Activated T-cell treated with anti-CD3 and anti-CD28 coated beads, Interleukin-2, amount 50 U/mL, for 48 hours (primary cell): Measurements from ENCODE around the gene ST8SIA5.
A peak's percentile ranks its signal among the peaks of the same experiment; 100 is the strongest.

ENCODE experiments used
- DNase-seq, 2 experiments: peaks; one replicate each; pipeline ENCODE4 v3.0.0-alpha.2; 2020

Gene ST8SIA5

DNA sequence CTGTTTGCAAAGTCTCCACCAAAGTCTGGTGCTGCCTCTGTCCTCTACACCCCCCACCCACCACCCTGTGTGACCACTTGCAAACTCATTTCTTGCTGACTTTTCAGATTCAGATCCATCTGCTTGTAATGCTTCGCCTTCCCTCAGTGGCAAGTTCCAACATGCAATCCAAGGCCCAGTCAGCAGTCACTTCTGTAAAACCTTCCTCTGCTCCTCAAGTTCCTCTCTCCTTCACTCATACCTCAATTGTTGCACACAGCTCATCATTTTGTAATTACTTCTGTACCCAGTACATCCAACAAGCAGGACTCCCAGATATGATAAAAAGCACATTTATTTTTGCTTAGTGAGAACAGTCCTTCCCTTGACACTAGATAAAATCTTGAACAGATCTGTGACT, 93.3 kb downstream of the ST8SIA5 start:
- DNase-seq = no peak

DNA sequence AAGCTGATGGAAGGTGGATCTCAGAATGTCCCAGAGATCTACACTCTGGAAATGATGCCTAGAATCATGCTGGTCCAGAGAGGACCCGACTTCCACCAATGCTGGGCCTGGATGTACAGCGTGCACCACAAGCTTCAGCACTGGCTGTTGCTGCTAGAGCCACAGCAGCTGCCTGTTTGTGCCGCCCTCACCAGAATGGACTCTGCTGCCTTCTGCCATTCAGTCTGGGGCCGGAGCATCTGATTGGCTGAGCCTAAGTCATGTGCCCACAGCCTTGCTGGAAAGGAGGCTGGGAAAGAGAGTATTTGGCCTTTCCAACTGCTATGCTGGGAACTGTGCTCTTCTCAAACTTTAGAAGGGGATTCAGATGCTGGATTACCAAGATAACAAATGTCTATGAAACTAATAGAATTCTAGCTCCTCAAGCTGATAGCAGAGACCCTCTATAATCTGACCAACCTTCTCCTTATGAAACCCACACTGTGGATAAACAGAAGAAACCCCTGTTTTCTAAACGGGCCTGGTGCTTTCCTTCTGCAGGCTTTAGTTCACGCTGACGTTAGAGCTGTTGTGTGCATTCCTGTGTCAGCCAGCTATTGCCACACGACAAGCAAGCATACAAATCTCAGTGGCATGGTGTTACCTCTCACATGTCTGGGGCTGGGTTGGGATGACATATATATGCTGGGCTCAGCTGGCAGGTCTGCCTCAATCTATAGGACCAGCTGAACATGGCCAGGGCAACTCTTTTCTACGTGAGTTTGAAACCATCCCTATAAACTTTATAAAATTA, 95.7 kb downstream of the ST8SIA5 start:
- DNase-seq = no peak

DNA sequence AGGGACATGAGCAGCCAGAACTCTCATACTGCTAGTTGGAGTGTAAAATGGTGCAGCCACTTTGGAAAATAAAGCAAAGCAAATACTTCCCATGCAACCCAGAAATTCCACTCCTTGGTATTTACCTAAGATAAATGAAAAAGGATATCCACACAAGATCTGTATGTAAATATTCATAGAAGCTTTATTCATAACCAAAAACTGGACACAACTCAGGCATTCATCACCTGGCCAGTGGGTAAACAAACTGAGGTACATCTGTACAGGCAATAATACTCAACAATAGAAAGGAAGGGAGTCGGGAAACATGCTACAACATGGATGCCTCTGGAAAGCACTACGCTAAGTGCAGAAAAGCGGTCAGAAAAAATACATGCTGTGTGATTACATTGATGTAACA, 97.4 kb downstream of the ST8SIA5 start:
- DNase-seq = no peak

DNA sequence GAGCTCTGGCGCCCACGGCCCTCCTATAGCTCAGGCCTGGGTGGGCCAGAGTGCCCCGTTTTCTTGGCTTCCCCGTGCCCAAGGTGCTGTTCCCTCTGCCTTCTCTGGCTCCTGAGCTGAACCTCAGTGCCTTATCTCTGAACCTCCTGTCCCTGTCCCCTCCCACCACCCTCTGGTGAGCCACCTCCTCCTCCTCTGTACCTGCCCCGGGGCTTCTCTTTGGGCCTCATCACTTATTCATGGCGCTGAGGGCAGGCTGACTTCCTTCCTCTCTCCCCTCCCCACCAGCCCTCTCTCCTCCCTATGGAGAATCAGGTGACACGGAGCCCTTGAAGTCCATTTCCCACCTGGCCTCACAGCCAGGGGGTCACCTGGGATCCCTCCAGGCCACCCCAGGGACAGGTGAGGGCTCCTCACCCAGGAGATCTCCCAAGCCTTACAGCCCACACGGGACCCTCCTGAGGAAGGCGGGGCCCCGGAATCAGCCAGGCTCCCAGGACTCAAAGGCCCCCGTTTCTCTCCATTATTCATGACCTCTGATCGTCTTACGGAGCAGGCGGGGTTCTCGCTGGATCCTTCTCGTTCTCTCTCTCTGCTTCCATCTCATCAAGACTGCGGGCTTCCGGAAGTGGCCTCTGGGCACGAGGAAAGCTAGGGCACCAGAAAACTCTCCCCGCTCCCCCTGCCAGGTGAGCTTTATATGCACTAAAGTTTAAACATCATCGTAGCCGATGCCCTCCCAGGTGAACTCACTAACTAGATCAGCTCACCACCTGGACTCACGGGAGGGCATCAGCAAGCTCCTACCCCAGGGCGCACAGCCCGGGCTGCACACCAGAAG, 99.5 kb downstream of the ST8SIA5 start, which contains the start of gene LOXHD1:
LOXHD1 (minus strand) TSS at position 106 of the 841 bp plus-strand sequence. CDS start 187 bp downstream, outside the sequence.
- DNase-seq = no peak

DNA sequence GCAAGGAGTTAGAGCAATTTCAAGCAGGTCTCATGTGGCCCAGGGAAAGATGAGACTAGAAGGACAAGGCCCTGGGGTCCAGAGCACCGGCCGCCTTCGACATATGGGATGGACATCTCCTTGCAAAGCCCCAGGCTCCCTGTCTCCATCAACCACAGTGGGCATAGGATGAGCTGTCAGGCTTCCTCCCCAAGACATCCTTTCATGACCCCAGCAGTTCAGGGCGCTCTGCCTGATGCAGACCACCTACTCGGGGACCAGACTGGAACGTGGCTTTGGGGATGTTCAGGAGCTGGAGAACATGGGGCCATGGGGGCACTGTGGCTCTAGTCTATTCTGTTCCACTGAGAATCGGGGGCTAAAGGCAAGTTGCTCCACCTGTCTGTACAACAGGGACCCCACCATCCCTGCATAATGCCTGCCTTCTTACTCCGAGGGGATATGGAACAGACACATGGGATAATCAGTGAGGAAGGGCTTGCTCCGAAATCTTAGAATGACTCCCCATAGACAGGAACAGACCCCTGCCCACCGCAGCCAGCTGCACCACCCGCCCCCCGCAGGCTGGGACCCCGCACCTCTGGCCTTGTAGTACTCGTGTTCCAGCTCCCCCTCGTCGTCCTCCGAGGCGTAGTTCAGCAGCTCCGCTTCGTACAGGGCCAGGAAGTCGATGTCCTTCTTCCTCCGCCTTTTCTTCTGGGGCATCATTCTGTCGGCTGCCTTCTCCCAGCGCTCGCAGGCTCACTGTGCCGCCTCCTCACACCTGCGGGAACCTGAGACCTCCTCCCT, 100.3 kb downstream of the ST8SIA5 start:
- no peak for DNase-seq

DNA sequence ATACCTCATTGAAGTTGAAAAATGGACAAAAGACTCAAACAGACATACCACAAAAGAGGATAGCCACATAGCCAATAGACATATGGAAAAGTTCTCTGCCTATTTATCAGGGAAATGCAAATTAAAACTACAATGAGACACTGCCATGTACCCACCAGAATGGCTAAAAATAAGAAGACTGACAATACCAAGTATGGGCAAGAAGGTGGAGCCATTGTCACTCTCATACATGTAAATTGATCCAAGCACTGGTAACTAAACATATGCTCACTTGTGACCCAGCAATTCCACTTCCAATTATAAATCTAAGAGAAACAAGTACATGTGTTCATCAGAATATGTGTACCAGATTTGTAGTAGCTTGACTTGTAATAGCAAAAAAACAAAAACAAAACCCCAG, 104.5 kb downstream of the ST8SIA5 start:
- DNase-seq = no peak

DNA sequence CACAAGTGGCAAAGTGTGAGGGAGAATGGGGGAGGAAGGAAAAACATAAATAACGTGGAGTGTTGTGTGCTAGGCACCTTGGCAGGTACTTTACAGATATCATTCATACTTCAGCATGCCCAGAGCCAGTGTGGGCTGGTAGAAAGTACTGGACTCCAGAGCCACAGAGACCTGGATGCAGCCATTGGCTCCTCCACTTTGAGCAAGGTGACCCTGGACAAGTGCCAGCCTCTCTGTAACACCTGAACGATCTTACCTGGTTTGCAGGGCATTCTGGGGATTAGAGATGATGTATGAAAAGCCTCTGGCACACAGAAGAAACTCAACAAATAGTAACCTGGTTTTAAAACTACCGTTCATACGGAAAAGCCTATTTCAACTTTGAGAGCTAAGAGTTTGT, 106.2 kb downstream of the ST8SIA5 start:
- no peak for DNase-seq

DNA sequence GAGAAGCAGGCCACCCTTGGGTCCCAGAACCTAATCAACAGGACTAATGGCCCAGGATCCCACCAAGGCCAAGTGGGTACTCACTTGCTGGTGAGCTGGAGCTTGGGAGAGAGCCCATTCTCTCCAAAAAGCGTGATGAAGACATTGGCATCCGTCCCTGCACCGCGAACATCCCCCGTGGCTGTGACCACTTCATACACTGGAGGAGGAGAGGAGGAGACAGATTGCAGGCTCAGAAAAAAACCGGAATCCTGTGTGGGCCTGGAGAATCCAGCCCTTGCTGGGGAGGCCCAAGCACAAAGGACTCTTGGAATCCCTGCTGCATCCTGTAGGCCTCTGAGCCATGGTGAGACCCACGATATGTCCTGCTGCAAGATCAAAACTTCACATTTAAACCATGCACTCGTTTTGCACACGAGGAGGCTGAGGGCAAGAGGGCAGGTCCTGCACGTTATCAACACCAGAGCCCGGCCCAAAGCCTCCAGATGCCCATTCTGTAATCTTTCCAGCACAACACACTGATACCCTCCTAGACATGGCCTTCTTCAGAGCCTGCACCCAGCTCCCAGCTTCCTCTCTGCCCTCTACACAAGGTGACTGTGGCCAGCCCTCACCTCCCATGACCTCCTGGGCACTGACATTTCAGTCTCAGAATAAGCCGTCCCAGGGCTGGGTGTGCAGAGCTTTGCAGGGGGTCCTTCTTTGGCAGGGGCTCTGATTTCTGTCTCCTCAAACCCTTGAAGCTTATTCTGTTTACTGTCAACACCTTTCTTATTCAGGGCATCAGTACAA, 107.6 kb downstream of the ST8SIA5 start:
- no peak for DNase-seq

DNA sequence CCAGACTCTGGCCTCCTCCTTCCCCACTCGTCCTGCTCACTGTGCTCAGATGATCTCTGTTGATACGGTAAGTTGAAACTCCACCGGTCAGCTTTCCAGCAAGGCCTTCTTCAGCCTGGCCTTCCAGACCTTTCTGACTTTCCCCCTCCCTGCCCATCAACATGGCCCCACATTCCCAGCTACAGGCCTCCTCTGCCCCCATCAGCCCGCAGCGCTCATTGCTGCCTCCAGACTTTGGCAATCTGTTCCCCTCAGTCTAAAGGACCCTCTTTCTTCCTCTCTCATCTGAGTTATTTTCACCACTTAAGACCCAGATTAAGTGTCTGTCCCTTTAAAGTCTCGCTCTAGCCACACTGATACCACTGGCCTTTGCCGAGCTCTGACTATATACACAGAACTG, 110.4 kb downstream of the ST8SIA5 start:
- no peak for DNase-seq

DNA sequence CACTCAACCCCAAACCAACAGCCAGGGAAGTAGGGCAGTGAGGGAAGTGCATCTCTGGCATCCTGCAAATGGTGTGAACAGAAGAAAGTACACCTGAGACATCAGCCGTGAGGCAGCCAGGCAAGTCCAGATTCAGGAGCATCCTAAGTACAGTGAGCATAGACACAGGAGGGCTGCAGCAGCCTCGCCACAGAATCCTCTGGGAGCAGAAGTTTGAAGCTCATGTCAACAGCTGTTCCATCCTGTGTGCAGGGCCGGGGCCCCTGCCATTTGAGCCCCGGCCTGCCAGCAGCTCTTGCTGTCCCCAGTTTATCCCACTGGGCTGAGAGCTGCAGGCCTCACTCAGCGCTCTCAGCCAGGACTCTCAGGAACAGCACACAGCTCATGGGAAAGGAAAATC, 114.3 kb downstream of the ST8SIA5 start:
- DNase-seq = no peak

DNA sequence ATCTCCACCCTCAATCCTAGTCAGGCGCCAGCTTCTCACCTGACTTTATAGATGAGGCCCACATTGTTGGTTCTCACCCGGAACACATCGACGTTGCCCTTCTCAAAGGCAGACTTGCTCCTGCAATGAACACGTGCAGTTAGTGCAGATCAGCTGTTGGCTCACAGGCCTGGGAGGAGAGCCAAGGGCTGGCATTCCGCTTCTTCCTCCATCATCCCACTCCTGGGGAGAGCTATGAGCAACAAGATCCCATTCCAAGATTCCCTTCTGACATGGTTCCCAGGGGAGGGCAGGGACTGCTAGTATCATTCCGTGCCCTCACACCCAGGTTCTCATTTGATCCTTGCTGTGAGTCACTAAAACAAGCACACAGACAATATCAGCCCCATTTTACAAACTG, 114.9 kb downstream of the ST8SIA5 start:
- no peak for DNase-seq

DNA sequence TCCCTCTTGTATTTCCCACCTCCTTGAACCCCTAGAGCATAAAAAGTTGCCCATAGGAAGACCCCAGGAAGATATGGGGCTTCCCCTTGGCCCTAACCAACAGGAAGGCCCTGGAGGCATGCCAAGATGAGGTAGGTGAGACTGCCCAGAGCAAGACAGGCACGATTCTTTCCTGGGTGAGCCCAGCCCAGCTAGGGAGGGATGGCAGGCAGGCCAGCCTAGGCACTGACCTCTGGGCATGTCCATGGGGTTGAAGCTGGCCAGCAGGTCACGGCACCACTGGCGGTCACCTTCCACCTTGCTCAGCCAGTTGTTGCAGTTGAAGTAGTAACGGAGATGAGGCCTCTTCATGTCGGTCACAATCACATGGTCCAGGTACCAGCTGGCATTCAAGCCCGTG, 117.5 kb downstream of the ST8SIA5 start:
- DNase-seq = no peak

DNA sequence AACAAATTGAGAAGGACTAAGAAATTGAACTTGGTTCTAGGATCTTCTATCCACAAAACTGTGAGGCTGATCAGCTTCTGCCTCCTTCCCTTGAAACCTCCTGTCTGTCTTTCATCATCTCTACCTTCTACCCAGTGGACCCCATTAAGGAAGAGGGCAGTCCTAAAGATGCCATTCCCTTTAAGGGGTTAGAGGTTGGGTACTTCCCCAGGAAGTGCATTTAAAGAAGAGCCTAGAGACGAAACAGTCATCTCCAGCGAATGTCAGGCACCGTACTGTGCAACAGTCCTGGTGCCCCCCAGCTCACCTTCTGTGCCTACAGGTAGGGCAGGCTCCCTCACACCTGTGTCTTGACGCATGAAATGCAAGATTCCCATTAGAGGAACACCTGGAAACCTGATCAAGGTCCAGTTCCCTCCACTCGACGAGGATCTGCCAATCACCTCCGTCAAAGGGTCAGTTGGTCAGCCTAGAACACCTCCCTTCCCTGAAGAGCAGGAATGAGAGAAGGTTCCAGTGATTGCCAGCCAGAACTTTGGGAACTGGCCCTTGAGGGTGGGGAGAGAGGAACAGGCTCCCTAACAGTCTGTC, 120.7 kb downstream of the ST8SIA5 start:
- no peak for DNase-seq

DNA sequence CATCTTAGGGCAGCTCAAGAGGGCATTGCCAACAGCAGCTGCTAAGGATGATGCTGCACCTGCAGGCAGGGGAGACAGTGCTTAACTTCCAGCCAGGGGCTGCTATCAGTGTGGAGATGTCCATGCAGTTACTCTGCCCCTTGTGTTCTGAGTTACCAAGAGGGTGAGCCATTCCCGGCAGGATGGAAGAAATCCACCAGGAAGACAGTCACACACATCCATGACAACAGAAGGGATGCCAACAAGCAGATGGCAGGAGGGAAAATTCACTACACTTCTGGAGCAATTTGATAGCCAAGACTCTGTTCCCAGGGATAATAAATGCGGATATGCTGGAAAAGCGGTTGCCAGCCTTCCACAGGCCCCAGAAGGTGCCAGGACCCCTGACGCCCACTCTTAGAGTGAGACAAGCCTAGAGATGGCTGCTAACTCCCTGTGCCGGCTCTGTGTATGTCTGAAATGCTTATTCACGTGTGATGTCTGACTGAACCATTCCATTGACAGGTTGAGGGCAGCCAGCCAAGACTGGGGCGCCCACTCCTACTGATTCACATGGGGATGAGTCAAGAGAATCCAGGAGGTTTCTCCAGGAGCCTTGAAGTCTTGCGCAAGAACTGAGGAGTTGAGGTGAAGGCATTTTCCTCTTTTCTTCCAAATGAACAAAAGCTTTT, 124.3 kb downstream of the ST8SIA5 start:
- DNase-seq = no peak

DNA sequence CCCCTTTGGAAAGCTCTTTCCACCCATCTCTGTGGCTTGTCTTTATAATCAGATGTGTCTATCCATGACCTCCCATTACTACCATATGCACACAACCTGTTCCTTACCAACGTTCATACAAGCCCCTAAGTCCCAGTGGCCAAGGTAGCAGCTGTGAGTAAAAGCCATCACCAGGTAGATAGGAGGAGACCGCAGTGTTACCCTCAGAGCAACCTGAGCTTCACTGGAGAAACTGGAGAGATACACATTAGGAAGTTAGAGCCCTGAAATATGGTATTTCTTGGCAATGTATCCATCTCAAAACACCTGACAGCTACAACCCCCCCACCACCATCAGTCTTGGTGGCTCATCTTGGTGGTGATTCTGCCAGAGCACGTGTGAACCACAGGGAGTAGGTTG, 125.9 kb downstream of the ST8SIA5 start:
- no peak for DNase-seq

DNA sequence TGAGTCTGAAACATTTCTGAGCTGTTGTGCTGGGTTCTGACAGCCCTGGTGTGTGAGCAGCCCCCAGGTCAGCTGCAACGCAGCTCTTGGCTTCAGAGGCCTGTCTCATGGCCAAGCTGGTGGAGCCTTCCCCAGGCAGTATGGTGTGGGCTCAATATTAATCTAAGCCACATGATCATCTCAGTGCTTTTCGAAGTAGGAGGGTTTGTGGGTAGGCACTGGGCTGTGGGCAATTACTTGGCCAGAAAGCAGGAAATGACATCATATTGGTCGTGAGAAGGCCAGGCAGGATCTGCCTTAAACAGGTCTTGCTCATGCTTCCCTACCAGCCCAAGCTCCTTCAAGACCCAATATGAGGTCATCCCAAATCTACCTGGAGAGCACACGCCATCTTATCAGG, 126.7 kb downstream of the ST8SIA5 start:
- no peak for DNase-seq

DNA sequence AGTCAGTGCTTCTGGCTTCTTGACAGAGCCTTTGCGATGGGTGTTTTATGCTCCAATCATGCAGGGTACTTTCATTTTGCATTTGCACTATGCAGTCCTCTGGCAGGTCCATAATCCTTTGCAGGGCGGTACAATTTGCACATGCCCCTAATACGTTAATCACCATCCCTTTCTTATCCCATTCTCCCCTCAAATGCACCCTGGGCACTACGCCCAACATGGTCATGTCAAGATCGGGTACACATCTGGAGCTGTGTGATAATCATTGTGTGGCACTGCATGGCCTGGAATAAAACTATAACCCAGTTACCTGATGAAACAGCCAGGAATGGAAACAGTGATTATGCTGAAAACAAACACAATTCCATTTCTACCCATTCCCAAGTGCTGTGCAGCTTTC, 127.5 kb downstream of the ST8SIA5 start:
- no peak for DNase-seq

DNA sequence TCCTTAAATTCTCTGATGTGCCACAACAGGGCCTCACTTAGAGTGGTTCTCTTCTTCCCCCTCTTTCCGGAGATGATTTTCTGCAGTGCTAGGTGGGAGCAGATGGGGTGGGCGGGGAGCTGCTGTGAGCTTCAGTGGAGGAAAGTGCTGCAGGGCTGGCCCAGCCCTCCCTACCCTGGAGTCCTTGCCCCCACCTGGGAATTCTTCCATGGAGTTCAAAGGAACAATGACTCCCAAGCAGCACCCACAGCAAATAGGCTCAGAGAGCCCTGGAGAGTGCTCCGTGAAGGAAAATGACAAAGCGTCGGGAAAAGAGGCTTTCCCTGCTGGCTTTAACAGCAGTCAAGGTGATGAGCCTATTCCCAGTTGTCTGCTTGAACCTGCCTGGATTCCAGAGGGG, 128.6 kb downstream of the ST8SIA5 start:
- no peak for DNase-seq

DNA sequence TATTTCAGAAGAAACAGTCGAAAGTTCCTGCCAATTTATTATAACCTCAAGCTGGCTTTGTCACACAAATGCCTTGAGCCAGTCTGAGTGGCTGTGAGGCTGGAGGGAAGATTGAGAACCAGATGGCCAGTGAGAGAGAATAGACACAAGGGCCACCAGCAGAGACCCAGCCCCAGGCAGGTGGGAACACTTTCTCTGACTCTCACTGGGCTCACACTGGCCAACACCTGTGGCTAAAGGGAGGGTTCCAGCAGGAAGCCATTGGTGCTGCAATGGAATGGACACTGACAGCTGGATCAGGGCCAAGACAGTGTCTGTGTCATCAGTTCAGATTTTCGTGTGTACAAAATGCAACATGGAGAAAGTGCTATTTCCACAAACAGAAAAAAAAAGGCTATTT, 129.7 kb downstream of the ST8SIA5 start:
- no peak for DNase-seq

DNA sequence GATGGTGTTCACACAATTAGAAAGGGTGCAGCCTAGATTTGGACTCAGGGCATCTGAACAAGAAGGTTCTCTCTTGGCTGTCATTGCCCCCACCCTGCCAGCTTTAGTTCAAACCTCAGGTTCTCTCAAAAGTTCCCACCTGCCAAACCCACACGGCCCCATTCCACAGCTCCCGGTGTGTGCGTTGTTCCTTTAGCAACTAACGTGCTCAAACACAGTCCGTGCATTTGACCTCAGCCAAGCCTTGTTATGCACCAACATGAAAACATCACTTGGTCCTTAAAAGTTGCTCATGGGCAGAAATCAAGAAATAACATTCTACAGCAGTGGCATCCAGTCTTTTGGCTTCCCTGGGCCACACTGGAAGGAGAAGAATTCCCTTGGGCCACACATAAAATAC, 131.8 kb downstream of the ST8SIA5 start:
- no peak for DNase-seq

DNA sequence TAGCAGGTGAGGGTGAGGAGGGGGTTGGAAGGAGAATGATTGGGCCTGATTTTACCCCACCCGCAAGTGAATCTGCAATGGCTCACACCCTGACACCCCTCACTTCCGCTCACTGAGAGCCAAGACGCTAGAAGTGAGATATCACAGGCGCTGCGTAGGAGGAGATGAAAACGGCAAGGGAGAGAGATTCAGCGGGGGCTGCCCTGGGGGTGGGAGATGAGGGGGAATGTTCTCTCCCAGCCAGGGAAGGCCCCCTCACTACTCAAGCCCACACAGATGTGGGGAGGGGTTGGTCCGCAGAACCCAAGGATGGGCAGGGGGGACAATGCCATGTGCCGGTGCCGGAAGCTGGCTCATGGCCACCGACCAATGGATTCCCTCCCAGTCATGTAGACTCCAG, 132.7 kb downstream of the ST8SIA5 start:
- DNase-seq = peak in 1 of 2 experiments; percentile 43

DNA sequence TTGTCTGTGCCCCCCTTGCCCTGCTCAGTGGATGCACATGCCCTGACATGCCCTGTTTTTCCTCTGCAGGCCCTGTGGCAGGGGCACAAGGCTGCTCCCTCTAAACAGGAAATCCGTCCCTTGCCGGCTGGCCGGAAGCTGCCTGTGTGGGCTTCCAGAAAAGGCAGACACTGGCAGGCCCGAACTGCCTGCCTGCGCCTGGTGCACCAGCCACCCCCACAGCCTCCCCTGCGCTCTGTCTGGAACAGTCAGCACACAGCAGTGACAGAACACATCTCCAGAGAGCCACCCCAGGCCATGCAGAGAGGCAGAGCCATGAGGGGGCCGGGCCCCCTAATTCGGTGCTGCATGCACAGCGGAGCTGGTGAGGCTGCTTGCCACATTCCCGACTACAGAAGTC, 133.3 kb downstream of the ST8SIA5 start:
- peak; percentile 50 to 56 for DNase-seq
